ENCODE results near the gene SRGAP3.

Gene SRGAP3

DNA sequence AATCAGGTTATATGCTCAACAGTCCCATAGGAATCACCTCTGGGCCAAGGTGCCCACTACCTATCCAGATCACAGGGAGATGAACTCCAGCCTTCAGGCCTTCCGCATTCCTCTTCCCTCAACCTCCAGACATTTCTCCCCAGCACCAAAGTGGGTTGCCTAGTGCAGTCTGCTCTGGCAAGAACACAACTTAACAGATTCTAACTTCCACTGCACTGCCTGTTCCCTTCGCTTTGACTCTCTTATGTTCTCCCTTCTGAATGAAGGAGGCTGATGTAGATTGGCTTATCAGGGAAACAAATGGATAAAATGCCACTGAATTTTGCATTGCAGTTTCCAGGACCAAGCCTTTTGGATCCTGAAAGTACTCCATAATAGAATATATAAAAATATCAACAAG, 106.3 kb downstream of the SRGAP3 start:
- Histone ChIP-seq H2AFZ (ENCODE audit: low read length) (no peak overlapping the region), H3K9ac (ENCODE audit: low read depth, low read length, poor library complexity, severe bottlenecking) (no peak overlapping the region), H4K20me1 (ENCODE audit: insufficient read depth, low read length, poor library complexity, severe bottlenecking) (no peaks in the 10 kb centered on the region), H3F3A (ENCODE audit: low read depth) (no peaks in the 10 kb centered on the region), H3K4me1 (ENCODE audit: insufficient read depth, low read length, poor library complexity, severe bottlenecking) (peaks cover 22% of the 10 kb centered on the region), H3K4me2 (ENCODE audit: low read depth, low read length, poor library complexity, severe bottlenecking) (no peak overlapping the region), H3K36me3 (ENCODE audit: insufficient read depth, low read length) (no peaks in the 10 kb centered on the region), H3K9me3 (ENCODE audit: insufficient read depth, low read depth, low read length) (peaks cover 7% of the 10 kb centered on the region; the same call in 1 of the 2 replicates), H3K9me2 (replicated peaks; ENCODE audit: low read depth, low read length) (no peaks in the 10 kb centered on the region), H3K27me3 (ENCODE audit: insufficient read depth, low read length, poor library complexity, severe bottlenecking) (no peaks in the 10 kb centered on the region), H3K4me3 (ENCODE audit: low read length, poor library complexity, severe bottlenecking) (no peak overlapping the region), H3K79me2 (ENCODE audit: insufficient read depth, low read length) (no peaks in the 10 kb centered on the region)
- TF ChIP-seq, protein P1, sequence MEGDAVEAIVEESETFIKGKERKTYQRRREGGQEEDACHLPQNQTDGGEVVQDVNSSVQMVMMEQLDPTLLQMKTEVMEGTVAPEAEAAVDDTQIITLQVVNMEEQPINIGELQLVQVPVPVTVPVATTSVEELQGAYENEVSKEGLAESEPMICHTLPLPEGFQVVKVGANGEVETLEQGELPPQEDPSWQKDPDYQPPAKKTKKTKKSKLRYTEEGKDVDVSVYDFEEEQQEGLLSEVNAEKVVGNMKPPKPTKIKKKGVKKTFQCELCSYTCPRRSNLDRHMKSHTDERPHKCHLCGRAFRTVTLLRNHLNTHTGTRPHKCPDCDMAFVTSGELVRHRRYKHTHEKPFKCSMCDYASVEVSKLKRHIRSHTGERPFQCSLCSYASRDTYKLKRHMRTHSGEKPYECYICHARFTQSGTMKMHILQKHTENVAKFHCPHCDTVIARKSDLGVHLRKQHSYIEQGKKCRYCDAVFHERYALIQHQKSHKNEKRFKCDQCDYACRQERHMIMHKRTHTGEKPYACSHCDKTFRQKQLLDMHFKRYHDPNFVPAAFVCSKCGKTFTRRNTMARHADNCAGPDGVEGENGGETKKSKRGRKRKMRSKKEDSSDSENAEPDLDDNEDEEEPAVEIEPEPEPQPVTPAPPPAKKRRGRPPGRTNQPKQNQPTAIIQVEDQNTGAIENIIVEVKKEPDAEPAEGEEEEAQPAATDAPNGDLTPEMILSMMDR (conservative IDR thresholded peaks at IDR 0.05; ENCODE audit: low read length): no peak
- no peak for TF ChIP-seq EZH2phosphoT487 (IDR thresholded peaks at IDR 0.05; ENCODE audit: borderline replicate concordance)

DNA sequence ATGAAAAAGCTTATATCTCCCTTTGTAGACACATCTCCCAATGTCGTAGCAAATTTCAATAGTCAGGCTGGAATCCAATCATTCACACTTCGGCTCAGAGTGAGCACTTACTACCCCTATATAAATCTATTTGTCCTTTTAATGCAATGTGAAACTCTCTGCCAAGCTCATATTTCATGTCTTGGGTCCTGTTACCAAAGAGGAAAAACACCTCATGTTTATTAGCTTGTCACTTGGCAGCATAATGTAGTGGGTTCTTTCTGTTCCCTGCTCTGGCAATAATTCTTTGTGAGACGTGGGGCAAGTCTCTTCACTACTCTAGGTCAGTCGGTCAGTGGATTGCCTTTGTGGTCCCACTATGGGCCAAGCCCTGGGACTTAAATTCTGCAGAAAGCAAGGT, 107.1 kb downstream of the SRGAP3 start:
- no peaks in the 10 kb centered on the region for H3K9me2 ChIP-seq (replicated peaks; ENCODE audit: low read depth, low read length)
- H3K27me3 ChIP-seq (ENCODE audit: insufficient read depth, low read length, poor library complexity, severe bottlenecking): no peaks in the 10 kb centered on the region
- H3K79me2 ChIP-seq (ENCODE audit: insufficient read depth, low read length): no peaks in the 10 kb centered on the region
- no peaks in the 10 kb centered on the region for H4K20me1 ChIP-seq (ENCODE audit: insufficient read depth, low read length, poor library complexity, severe bottlenecking)
- no peak overlapping the region for H3K4me3 ChIP-seq (ENCODE audit: low read length, poor library complexity, severe bottlenecking)
- peaks cover 7% of the 10 kb centered on the region; the same call in 1 of the 2 replicates for H3K9me3 ChIP-seq (ENCODE audit: insufficient read depth, low read depth, low read length)
- H3K9ac ChIP-seq (ENCODE audit: low read depth, low read length, poor library complexity, severe bottlenecking): no peak overlapping the region
- no peak overlapping the region for H3K4me2 ChIP-seq (ENCODE audit: low read depth, low read length, poor library complexity, severe bottlenecking)
- H3F3A ChIP-seq (ENCODE audit: low read depth): no peaks in the 10 kb centered on the region
- H2AFZ ChIP-seq (ENCODE audit: low read length): no peak overlapping the region
- H3K36me3 ChIP-seq (ENCODE audit: insufficient read depth, low read length): no peaks in the 10 kb centered on the region
- peaks cover 21% of the 10 kb centered on the region for H3K4me1 ChIP-seq (ENCODE audit: insufficient read depth, low read length, poor library complexity, severe bottlenecking)
- TF ChIP-seq, protein P1 (conservative IDR thresholded peaks at IDR 0.05; ENCODE audit: low read length): no peak
- no peak for TF ChIP-seq EZH2phosphoT487 (IDR thresholded peaks at IDR 0.05; ENCODE audit: borderline replicate concordance)

DNA sequence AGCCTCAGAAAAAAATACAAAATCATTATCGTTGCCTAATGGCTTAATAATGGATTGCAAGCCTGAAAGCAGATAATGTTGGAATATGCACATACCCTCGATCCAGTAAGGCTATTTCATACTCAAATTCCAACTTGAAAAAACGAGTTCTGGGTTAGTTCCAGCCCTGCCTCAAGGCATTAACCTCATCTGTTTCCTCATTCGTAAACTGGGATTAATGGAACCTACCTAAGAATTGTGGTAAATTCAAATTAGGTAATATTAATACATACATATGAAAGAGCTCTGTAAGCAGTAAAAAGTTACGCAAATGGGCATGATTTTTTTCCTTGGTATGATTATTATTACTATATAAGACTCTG, 107.5 kb downstream of the SRGAP3 start:
- Histone ChIP-seq H3K36me3 (ENCODE audit: insufficient read depth, low read length) (no peaks in the 10 kb centered on the region), H4K20me1 (ENCODE audit: insufficient read depth, low read length, poor library complexity, severe bottlenecking) (no peaks in the 10 kb centered on the region), H3K9me2 (replicated peaks; ENCODE audit: low read depth, low read length) (no peaks in the 10 kb centered on the region), H2AFZ (ENCODE audit: low read length) (no peak overlapping the region), H3F3A (ENCODE audit: low read depth) (no peaks in the 10 kb centered on the region), H3K4me1 (ENCODE audit: insufficient read depth, low read length, poor library complexity, severe bottlenecking) (peaks cover 16% of the 10 kb centered on the region), H3K9ac (ENCODE audit: low read depth, low read length, poor library complexity, severe bottlenecking) (no peak overlapping the region), H3K27me3 (ENCODE audit: insufficient read depth, low read length, poor library complexity, severe bottlenecking) (no peaks in the 10 kb centered on the region), H3K4me2 (ENCODE audit: low read depth, low read length, poor library complexity, severe bottlenecking) (no peak overlapping the region), H3K79me2 (ENCODE audit: insufficient read depth, low read length) (no peaks in the 10 kb centered on the region), H3K4me3 (ENCODE audit: low read length, poor library complexity, severe bottlenecking) (no peak overlapping the region), H3K9me3 (ENCODE audit: insufficient read depth, low read depth, low read length) (peaks cover 7% of the 10 kb centered on the region; the same call in 1 of the 2 replicates)
- no peak for TF ChIP-seq EZH2phosphoT487 (IDR thresholded peaks at IDR 0.05; ENCODE audit: borderline replicate concordance)
- TF ChIP-seq, protein P1 (conservative IDR thresholded peaks at IDR 0.05; ENCODE audit: low read length): no peak

All from Loucy (cell line).